DND-41 (cell line): Measurements from ENCODE around the gene MICAL1.

Experiments
- ATAC-seq: fragments of 200-7000 bp; cut with Tn5 transposase; 3 replicates; pipeline ENCODE4 v1.9.1; 2021; ENCODE audit warnings: low read depth; ENCODE audit not compliant: insufficient read depth
- DNase-seq: peaks from one replicate; pipeline ENCODE4 v3.0.0-alpha.2; 2020
- H2AFZ ChIP-seq: 2 replicates; pipeline ENCODE4 v1.6.0; 2012; ENCODE audit warnings: low read depth, low read length
- H3K27ac ChIP-seq: 2 replicates; pipeline ENCODE4 v1.5.1; 2012; ENCODE audit warnings: low read length, inconsistent platforms
- H3K27me3 ChIP-seq: fragments of 200-600 bp; sonication (generic); 2 replicates; pipeline ENCODE4 v1.6.0; 2012; ENCODE audit warnings: low read length, mild to moderate bottlenecking, inconsistent platforms; ENCODE audit not compliant: insufficient read depth, poor library complexity
- H3K36me3 ChIP-seq: 2 replicates; pipeline ENCODE4 v1.5.1; 2012; ENCODE audit warnings: low read length, inconsistent platforms; ENCODE audit not compliant: insufficient read depth
- H3K4me1 ChIP-seq: 2 replicates; pipeline ENCODE4 v1.5.1; 2012; ENCODE audit warnings: mild to moderate bottlenecking, low read length; ENCODE audit not compliant: insufficient read depth
- H3K4me2 ChIP-seq: 2 replicates; pipeline ENCODE4 v1.6.0; 2012; ENCODE audit warnings: mild to moderate bottlenecking, moderate library complexity, low read length, inconsistent platforms; ENCODE audit not compliant: insufficient read depth
- H3K4me3 ChIP-seq, 2 experiments: fragments of 200-600 bp in 1 of 2; shearing (Covaris generic) in 1 of 2; 2 replicates each; pipeline ENCODE4 v1.5.1; 2012 to 2016; ENCODE audit warnings: inconsistent platforms in 2 of 2, low read length in 2 of 2, mild to moderate bottlenecking in 2 of 2, low read depth in 1 of 2, moderate library complexity in 1 of 2
- H3K79me2 ChIP-seq: 2 replicates; pipeline ENCODE4 v1.6.0; 2012; ENCODE audit warnings: low read length, inconsistent platforms; ENCODE audit not compliant: insufficient read depth
- H3K9ac ChIP-seq: 2 replicates; pipeline ENCODE4 v1.6.0; 2012; ENCODE audit warnings: low read depth, mild to moderate bottlenecking, inconsistent platforms, low read length, moderate library complexity
- H3K9me3 ChIP-seq: 2 replicates; pipeline ENCODE4 v1.5.1; 2012; ENCODE audit warnings: low read length, moderate library complexity, mild to moderate bottlenecking, inconsistent platforms; ENCODE audit not compliant: insufficient read depth, severe bottlenecking
- H4K20me1 ChIP-seq: 2 replicates; pipeline ENCODE4 v1.6.0; 2012; ENCODE audit warnings: low read length; ENCODE audit not compliant: insufficient read depth
- CTCF ChIP-seq: IDR thresholded peaks from 2 replicates; pipeline ENCODE4 v1.5.1; 2012; ENCODE audit warnings: borderline replicate concordance, low read length, moderate library complexity, mild to moderate bottlenecking; ENCODE audit not compliant: poor library complexity, severe bottlenecking; ENCODE audit errors: extremely low read depth
- EZH2 ChIP-seq: IDR thresholded peaks from 3 replicates; pipeline ENCODE4 v1.6.1; 2012; ENCODE audit warnings: borderline replicate concordance, low read depth, mild to moderate bottlenecking, moderate library complexity, low read length, inconsistent platforms; ENCODE audit not compliant: severe bottlenecking

The MICAL1 gene

DNA sequence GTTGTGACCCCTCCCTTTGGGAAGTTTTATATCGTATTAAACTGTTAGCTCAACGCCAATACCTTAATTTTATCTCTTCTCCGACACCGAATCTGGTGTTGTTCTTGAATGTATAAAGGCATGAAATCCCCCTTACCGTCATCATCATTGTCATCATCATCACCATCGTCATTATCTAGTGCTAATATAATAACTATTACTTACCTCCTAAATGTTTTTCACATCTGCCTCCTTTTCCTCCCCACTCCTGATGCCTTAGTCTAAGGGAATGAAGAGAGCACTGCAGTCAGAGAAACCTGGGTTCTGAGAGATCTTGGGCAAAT, 28.1 kb upstream of the MICAL1 start:
- Histone ChIP-seq H3K9ac (peak overlapping the region; percentile 31; the same call in 1 of the 2 replicates), H3K9me3 (no peaks in the 10 kb centered on the region), H3K4me3 (peak overlapping the region in 1 of 2 experiments; percentile 62; a peak in 3 of 4 replicates), H3K36me3 (peaks cover 29% of the 10 kb centered on the region), H3K79me2 (peaks cover 41% of the 10 kb centered on the region), H3K4me1 (peaks cover 47% of the 10 kb centered on the region), H3K27ac (no peak overlapping the region), H3K4me2 (peak overlapping the region; percentile 79), H2AFZ (peak overlapping the region; percentile 66), H3K27me3 (no peaks in the 10 kb centered on the region), H4K20me1 (peaks cover 16% of the 10 kb centered on the region; the same call in 1 of the 2 replicates)
- DNase-seq = no peak
- TF ChIP-seq EZH2 = no peak
- no peak for TF ChIP-seq CTCF
- ATAC-seq = no peak

GRCh38 chr6:109482905-109483734, 27.5 kb upstream of the MICAL1 start, which contains the start of gene ZBTB24:
Gene ZBTB24 (minus strand): TSS chr6:109483219. CDS start chr6:109482026, 1,193 bp downstream.
- Histone ChIP-seq H3K4me2 (peak within 1 kb of the TSS; percentile 79), H3K79me2 (peaks cover 46% of the 10 kb centered on the region), H4K20me1 (peaks cover 16% of the 10 kb centered on the region; the same call in 1 of the 2 replicates), H3K4me1 (peaks cover 53% of the 10 kb centered on the region), H3K9ac (peak within 1 kb of the TSS; percentile 92), H3K36me3 (peaks cover 30% of the 10 kb centered on the region), H3K4me3 (peak within 1 kb of the TSS; percentile 66 to 70), H3K9me3 (no peaks in the 10 kb centered on the region), H3K27me3 (no peaks in the 10 kb centered on the region), H3K27ac (peak within 1 kb of the TSS; percentile 69), H2AFZ (peak within 1 kb of the TSS; percentile 66)
- TF ChIP-seq EZH2 (no peak), CTCF (no peak)
- DNase-seq (peak; percentile 92), ATAC-seq (peak; percentile 87)

- peak overlapping the region; percentile 33; the same call in 1 of the 2 replicates for H3K27ac ChIP-seq
- peaks cover 34% of the 10 kb centered on the region; the same call in 1 of the 2 replicates for H4K20me1 ChIP-seq
Measured at GRCh38 chr6:109480993-109481480, 25.5 kb upstream of the MICAL1 start.

More at GRCh38 chr6:109480993-109481480, 25.5 kb upstream of the MICAL1 start:
- no peaks in the 10 kb centered on the region for H3K9me3 ChIP-seq
- no peak for ATAC-seq
- peaks cover 72% of the 10 kb centered on the region for H3K4me1 ChIP-seq
- H3K4me3 ChIP-seq = peak overlapping the region in 1 of 2 experiments; percentile 70; a peak in 2 of 4 replicates
- H3K4me2 ChIP-seq = peak overlapping the region; percentile 65
- H3K27me3 ChIP-seq = no peaks in the 10 kb centered on the region
- no peak overlapping the region for H2AFZ ChIP-seq
- no peak for DNase-seq
- peaks cover 67% of the 10 kb centered on the region for H3K79me2 ChIP-seq
- H3K36me3 ChIP-seq = peaks cover 51% of the 10 kb centered on the region
- TF ChIP-seq EZH2 (no peak), CTCF (no peak)
- H3K9ac ChIP-seq = peak overlapping the region; percentile 92; the same call in 1 of the 2 replicates
